HCT116 (cell line): ENCODE measurements around the gene AXIN2. TPM values are rescaled to one million over a fixed set of nuclear protein-coding genes. Genes with fewer than 3 reads are reported as not detected.
"Not testable (repeated sequence)": the region's sequence is repeated elsewhere in the genome, so short reads cannot be mapped to it uniquely, and the experiment has no call there.

Experiments used
- ATAC-seq: fragments of 200-7000 bp; cut with Tn5 transposase; 2 replicates; pipeline ENCODE4 v1.9.1; 2020; ENCODE audit warnings: mild to moderate bottlenecking, moderate library complexity
- BruUV-seq: library from RNA; stranded (reverse); fragments of 400-500 nt; replicated peaks from 2 replicates; lab custom pipeline; 2021; lab: Mats Ljungman, UMichigan
- CTCF ChIA-PET: fragments of 300-600 bp; sonication (Branson Sonifier 250); formaldehyde crosslinking; loops from one replicate; lab custom pipeline; 2021; ENCODE audit warnings: antibody characterized with exemption; lab: Charles Lee
- POLR2A ChIA-PET: fragments of 300-600, 350-600 bp; sonication (Branson Sonifier 250); formaldehyde crosslinking; loops from one replicate; lab custom pipeline; 2021; ENCODE audit warnings: antibody characterized with exemption; lab: Charles Lee
- RAD21 ChIA-PET, 2 experiments: fragments of 300-600 bp; sonication (Branson Sonifier 250); formaldehyde crosslinking; loops; one replicate each; lab custom pipeline; 2023; ENCODE audit warnings: low total read pairs in 2 of 2; ENCODE audit not compliant: uncharacterized antibody in 2 of 2, unreplicated experiment in 2 of 2, low non-redundant PET in 1 of 2; lab: Charles Lee
- DNase-seq: peaks from one replicate; pipeline ENCODE4 v3.0.0-alpha.2; 2010; ENCODE audit warnings: low read depth, low spot score
- H2AFZ ChIP-seq: fragments of 200-600 bp; shearing (Covaris generic), sonication (generic); 2 replicates; pipeline ENCODE4 v1.6.1; 2017; ENCODE audit warnings: low read depth, mixed run types, mixed read lengths, antibody characterized with exemption, low read length; ENCODE audit not compliant: poor library complexity, severe bottlenecking
- H3K27ac ChIP-seq: 2 replicates; pipeline ENCODE4 v1.5.1; 2012; ENCODE audit warnings: low read depth, low read length
- H3K27me3 ChIP-seq: fragments of 200-600 bp; sonication (generic); 2 replicates; pipeline ENCODE4 v1.6.1; 2016; ENCODE audit warnings: mixed run types, low read length, mixed read lengths; ENCODE audit not compliant: insufficient read depth
- H3K36me3 ChIP-seq, 2 experiments: fragments of 200-500 bp in 1 of 2; fragments of 200-600 bp in 1 of 2; sonication (Bioruptor generic) in 1 of 2; sonication (generic) in 1 of 2; 2 replicates each; pipeline versions ENCODE4 v1.5.1 to v1.6.1; 2014 to 2016; ENCODE audit warnings: low read length in 2 of 2, inconsistent platforms in 1 of 2, mixed read lengths in 1 of 2, mixed run types in 1 of 2; ENCODE audit not compliant: insufficient read depth in 2 of 2, control insufficient read depth in 1 of 2
- H3K4me1 ChIP-seq, 2 experiments: fragments of 200-600 bp in 1 of 2; sonication (generic) in 1 of 2; 2 replicates each; pipeline versions ENCODE4 v1.5.1 to v1.6.1; 2012 to 2017; ENCODE audit warnings: low read length in 2 of 2, inconsistent platforms in 1 of 2, mild to moderate bottlenecking in 1 of 2, mixed read lengths in 1 of 2, mixed run types in 1 of 2, moderate library complexity in 1 of 2; ENCODE audit not compliant: insufficient read depth in 2 of 2, control insufficient read depth in 1 of 2
- H3K4me2 ChIP-seq: fragments of 200-600 bp; sonication (generic); 2 replicates; pipeline ENCODE4 v1.6.1; 2017; ENCODE audit warnings: mixed run types, low read length, mixed read lengths
- H3K4me3 ChIP-seq, 2 experiments: fragments of 200-600 bp in 1 of 2; sonication (generic) in 1 of 2; replicated peaks in 1 of 2; 2 replicates each; pipeline ENCODE4 v1.5.1; 2011 to 2016; ENCODE audit warnings: low read length in 2 of 2, control low read depth in 1 of 2, low read depth in 1 of 2, mild to moderate bottlenecking in 1 of 2, mixed read lengths in 1 of 2, mixed run types in 1 of 2
- H3K79me2 ChIP-seq: fragments of 200-600 bp; sonication (generic); 2 replicates; pipeline ENCODE4 v1.6.1; 2017; ENCODE audit warnings: mild to moderate bottlenecking, mixed run types, low read length, moderate library complexity, mixed read lengths; ENCODE audit not compliant: insufficient read depth
- H3K9ac ChIP-seq: fragments of 200-600 bp; sonication (generic); 2 replicates; pipeline ENCODE4 v1.6.1; 2016; ENCODE audit warnings: low read length, mixed read lengths
- H3K9me2 ChIP-seq: fragments of 200-600 bp; sonication (generic), shearing (Covaris generic); 2 replicates; pipeline ENCODE4 v1.6.1; 2017; ENCODE audit warnings: mixed run types, mild to moderate bottlenecking, moderate library complexity; ENCODE audit not compliant: insufficient read depth
- H3K9me3 ChIP-seq, 2 experiments: fragments of 200-500 bp in 1 of 2; fragments of 200-600 bp in 1 of 2; sonication (Bioruptor generic) in 1 of 2; sonication (generic) in 1 of 2; 2 replicates each; pipeline ENCODE4 v1.6.1; 2014 to 2017; ENCODE audit warnings: low read length in 2 of 2, mixed read lengths in 2 of 2, inconsistent platforms in 1 of 2, low read depth in 1 of 2, mild to moderate bottlenecking in 1 of 2, mixed run types in 1 of 2, moderate library complexity in 1 of 2; ENCODE audit not compliant: control insufficient read depth in 1 of 2, insufficient read depth in 1 of 2
- H4K20me1 ChIP-seq: fragments of 200-600 bp; sonication (generic), shearing (Covaris generic); 2 replicates; pipeline ENCODE4 v1.6.1; 2017; ENCODE audit warnings: mixed run types, mild to moderate bottlenecking, moderate library complexity; ENCODE audit not compliant: insufficient read depth
- CBX3 ChIP-seq: IDR thresholded peaks from 2 replicates; pipeline ENCODE4 v1.6.1; 2012; ENCODE audit warnings: low read depth
- CTCF ChIP-seq, 3 experiments: fragments of 200-600 bp in 1 of 3; sonication (generic) in 1 of 3; IDR thresholded peaks in 2 of 3; conservative IDR thresholded peaks in 1 of 3; 2 replicates each; pipeline ENCODE4 v1.5.1; 2012 to 2017; ENCODE audit warnings: low read depth in 2 of 3, low read length in 2 of 3, antibody characterized with exemption in 1 of 3, borderline replicate concordance in 1 of 3, control low read depth in 1 of 3, mild to moderate bottlenecking in 1 of 3, mixed read lengths in 1 of 3, mixed run types in 1 of 3, moderate library complexity in 1 of 3; ENCODE audit not compliant: insufficient read depth in 1 of 3
- EGR1 ChIP-seq: IDR thresholded peaks from 2 replicates; pipeline ENCODE4 v1.6.1; 2012; ENCODE audit warnings: low read depth
- JUND ChIP-seq: IDR thresholded peaks from 2 replicates; pipeline ENCODE4 v1.6.1; 2012
- MAX ChIP-seq: IDR thresholded peaks from 2 replicates; pipeline ENCODE4 v1.6.1; 2012
- POLR2A ChIP-seq: IDR thresholded peaks from 2 replicates; pipeline ENCODE4 v1.7.0; 2011; ENCODE audit warnings: borderline replicate concordance; ENCODE audit not compliant: insufficient read depth, insufficient read length; ENCODE audit errors: extremely low read depth
- SIN3A ChIP-seq: IDR thresholded peaks from 2 replicates; pipeline ENCODE4 v1.6.1; 2012; ENCODE audit warnings: low read depth
- SP1 ChIP-seq: IDR thresholded peaks from 2 replicates; pipeline ENCODE4 v1.6.1; 2012; ENCODE audit warnings: low read depth
- TCF7L2 ChIP-seq: IDR thresholded peaks from 2 replicates; pipeline ENCODE4 v1.7.0; 2011; ENCODE audit warnings: borderline replicate concordance, inconsistent platforms; ENCODE audit not compliant: insufficient read depth, insufficient read length; ENCODE audit errors: extremely low read depth
- intact Hi-C: fragments of 100-400 bp; cut with micrococcal nuclease; formaldehyde crosslinking; loops from 2 replicates; pipeline ENCODE4 v1.10.0; 2022
- total RNA-seq: library from RNA; stranded (reverse); gene quantifications from one replicate; pipeline ENCODE4 v1.2.1, GENCODE V29; 2021; ENCODE audit not compliant: unreplicated experiment
- TF ChIP-seq, protein P1 (sequence below): IDR thresholded peaks from 2 replicates; pipeline ENCODE4 v1.6.1; 2011; ENCODE audit warnings: mild to moderate bottlenecking, low read length, moderate library complexity; ENCODE audit not compliant: insufficient replicate concordance; ENCODE audit errors: extremely low read depth

Gene AXIN2
- total RNA-seq, 1 experiment from 2014 or later = 7.1 TPM

DNA sequence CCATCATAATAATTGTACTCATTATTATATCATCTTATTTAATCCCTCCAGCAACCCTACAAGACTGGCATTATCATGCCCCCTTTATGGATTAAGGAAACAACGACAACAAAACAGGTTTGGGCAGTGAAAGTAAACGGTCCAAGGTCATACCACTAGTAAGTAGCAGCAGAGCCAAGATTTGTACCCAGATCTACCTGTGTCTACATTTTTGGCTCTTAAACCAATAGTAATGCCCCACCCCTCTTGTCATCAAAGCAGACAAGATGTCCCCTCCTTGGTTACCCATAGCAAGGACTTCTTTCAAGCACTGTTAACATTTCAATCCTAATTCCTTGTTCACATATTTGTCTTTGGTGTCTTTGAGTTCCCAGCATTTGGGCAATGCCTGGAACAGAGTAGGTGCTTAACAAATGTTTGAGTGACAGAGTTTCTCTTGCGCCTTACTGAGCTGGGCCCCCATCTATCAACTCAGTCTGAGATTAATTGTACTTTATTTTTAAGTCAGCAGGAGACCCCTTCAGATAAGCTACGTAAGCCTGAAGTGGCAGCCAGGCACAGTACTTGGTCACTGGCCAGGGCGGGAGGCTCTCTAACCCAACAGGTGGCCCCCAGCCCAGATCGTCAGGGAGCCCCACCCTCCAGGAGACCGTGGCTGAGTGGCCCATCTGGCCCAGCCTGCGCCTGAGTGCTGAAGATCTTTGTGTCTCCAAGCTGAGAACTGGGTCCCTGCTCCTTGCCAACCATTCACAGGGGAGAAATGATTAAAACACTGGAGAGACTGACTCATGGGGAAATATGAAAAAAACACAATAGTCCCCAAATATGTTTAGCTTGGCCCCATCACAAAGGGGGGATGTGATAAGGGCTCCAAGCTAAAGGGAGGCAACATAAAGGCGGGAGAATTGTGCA lies 75.8 kb downstream of the AXIN2 start:
- BruUV-seq = no TSS peak
- Histone ChIP-seq H3K9me3 (no peaks in the 10 kb centered on the region), H4K20me1 (no peaks in the 10 kb centered on the region), H3K27me3 (peaks cover 6% of the 10 kb centered on the region; the same call in 1 of the 2 replicates), H3K4me3 (no peak overlapping the region), H3K9ac (no peak overlapping the region), H3K27ac (no peak overlapping the region), H3K4me1 (no peaks in the 10 kb centered on the region), H3K36me3 (no peaks in the 10 kb centered on the region), H3K79me2 (no peaks in the 10 kb centered on the region), H3K4me2 (no peak overlapping the region), H2AFZ (no peak overlapping the region), H3K9me2 (no peaks in the 10 kb centered on the region)
- POLR2A ChIA-PET = no interaction called here
- RAD21 ChIA-PET = no interaction called here
- DNase-seq (no peak), ATAC-seq (no peak)
- CTCF ChIA-PET = no interaction called here
- intact Hi-C loops = no loop called here
- no peak for TF ChIP-seq CTCF (IDR thresholded peaks at IDR 0.05 in 2 of 3, conservative IDR thresholded peaks at IDR 0.05 in 1 of 3; ENCODE audit: borderline replicate concordance in 1 of 3, insufficient read depth in 1 of 3, low read depth in 2 of 3, low read length in 2 of 3)
- no peak for TF ChIP-seq TCF7L2
- TF ChIP-seq POLR2A = no peak
- TF ChIP-seq JUND = no peak
- TF ChIP-seq SP1 = no peak
- no peak for TF ChIP-seq EGR1
- TF ChIP-seq, protein P1, sequence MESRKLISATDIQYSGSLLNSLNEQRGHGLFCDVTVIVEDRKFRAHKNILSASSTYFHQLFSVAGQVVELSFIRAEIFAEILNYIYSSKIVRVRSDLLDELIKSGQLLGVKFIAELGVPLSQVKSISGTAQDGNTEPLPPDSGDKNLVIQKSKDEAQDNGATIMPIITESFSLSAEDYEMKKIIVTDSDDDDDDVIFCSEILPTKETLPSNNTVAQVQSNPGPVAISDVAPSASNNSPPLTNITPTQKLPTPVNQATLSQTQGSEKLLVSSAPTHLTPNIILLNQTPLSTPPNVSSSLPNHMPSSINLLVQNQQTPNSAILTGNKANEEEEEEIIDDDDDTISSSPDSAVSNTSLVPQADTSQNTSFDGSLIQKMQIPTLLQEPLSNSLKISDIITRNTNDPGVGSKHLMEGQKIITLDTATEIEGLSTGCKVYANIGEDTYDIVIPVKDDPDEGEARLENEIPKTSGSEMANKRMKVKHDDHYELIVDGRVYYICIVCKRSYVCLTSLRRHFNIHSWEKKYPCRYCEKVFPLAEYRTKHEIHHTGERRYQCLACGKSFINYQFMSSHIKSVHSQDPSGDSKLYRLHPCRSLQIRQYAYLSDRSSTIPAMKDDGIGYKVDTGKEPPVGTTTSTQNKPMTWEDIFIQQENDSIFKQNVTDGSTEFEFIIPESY = no peak
- no peak for TF ChIP-seq MAX
- no peak for TF ChIP-seq CBX3
- no peak for TF ChIP-seq SIN3A

- H3K4me3 ChIP-seq, intact Hi-C loops, ATAC-seq, H3K4me2 ChIP-seq, H3K9ac ChIP-seq, H3K9me3 ChIP-seq, H3K27ac ChIP-seq, CTCF ChIA-PET, H4K20me1 ChIP-seq, RAD21 ChIA-PET, H2AFZ ChIP-seq, H3K4me1 ChIP-seq, H3K27me3 ChIP-seq, H3K9me2 ChIP-seq, H3K79me2 ChIP-seq, POLR2A ChIA-PET, BruUV-seq, DNase-seq, H3K36me3 ChIP-seq: not testable (repeated sequence)
These were observed 77.0 kb downstream of the AXIN2 start for GRCh38 chr17:65484405-65484804.
